ENCODE data around the gene LRRC66. TPM values are rescaled to one million over a fixed set of nuclear protein-coding genes. Genes with fewer than 3 reads are reported as not detected.

LRRC66 gene
- total RNA-seq, 3 donors from 2014 or later (not counting 1 experiment from before 2014, with no cell fraction given) = not detected

GRCh38 chr4:52051615-52052474 is 31.7 kb upstream of the LRRC66 start:
- intact Hi-C loops (cut with micrococcal nuclease) = no loop called here
- H3K4me3 Mint-ChIP-seq = no peak overlapping the region
- 4% methylated on average over 46 of the region's 46 CpGs for WGBS (ENCODE audit: insufficient coverage)
- no peaks in the 10 kb centered on the region for H3K4me1 Mint-ChIP-seq
- Histone ChIP-seq H3K4me1 (ENCODE audit: control insufficient read depth, insufficient read depth, low read length) (peaks cover 7% of the 10 kb centered on the region), H3K9me3 (ENCODE audit: control insufficient read depth, insufficient read depth, low read length) (peaks cover 4% of the 10 kb centered on the region), H3K27ac (ENCODE audit: low read length) (no peak overlapping the region), H3K4me3 (ENCODE audit: low read length) (no peak overlapping the region), H3K36me3 (ENCODE audit: control insufficient read depth, insufficient read depth, low read length) (no peaks in the 10 kb centered on the region), H3K27me3 (ENCODE audit: control insufficient read depth, insufficient read depth, low read length) (peaks cover 17% of the 10 kb centered on the region)
- ATAC-seq (no peak), DNase-seq (no peak)
- peaks cover 0 to 4% of the 10 kb centered on the region in 2 donors for H3K9me3 Mint-ChIP-seq
- no peak overlapping the region for H3K27ac Mint-ChIP-seq
- H3K27me3 Mint-ChIP-seq (ENCODE audit: low read depth in 2 of 2) = peaks cover 38 to 45% of the 10 kb centered on the region in 2 donors
- peaks cover 5% of the 10 kb centered on the region for H3K36me3 Mint-ChIP-seq
- TF ChIP-seq CTCF (IDR thresholded peaks at IDR 0.05) = no peak

GRCh38 chr4:52051213-52051614 is 31.1 kb upstream of the LRRC66 start, which contains the start of gene SPATA18:
Gene SPATA18, plus strand, starts transcription at chr4:52051304. Its CDS starts 401 bp downstream, at chr4:52051705.
- H3K36me3 ChIP-seq (ENCODE audit: control insufficient read depth, insufficient read depth, low read length) = no peaks in the 10 kb centered on the region
- intact Hi-C loops (cut with micrococcal nuclease) = no loop called here
- Mint-ChIP-seq H3K27me3 (ENCODE audit: low read depth in 2 of 2) (peaks cover 37 to 45% of the 10 kb centered on the region in 2 donors), H3K36me3 (peaks cover 5% of the 10 kb centered on the region), H3K9me3 (peaks cover 0 to 4% of the 10 kb centered on the region in 2 donors), H3K4me3 (no peak within 1 kb of the TSS), H3K4me1 (no peaks in the 10 kb centered on the region), H3K27ac (no peak within 1 kb of the TSS)
- WGBS (ENCODE audit: insufficient coverage) = 2% methylated on average over 44 of the region's 44 CpGs
- peaks cover 7% of the 10 kb centered on the region for H3K4me1 ChIP-seq (ENCODE audit: control insufficient read depth, insufficient read depth, low read length)
- peaks cover 4% of the 10 kb centered on the region for H3K9me3 ChIP-seq (ENCODE audit: control insufficient read depth, insufficient read depth, low read length)
- no peak for TF ChIP-seq CTCF (IDR thresholded peaks at IDR 0.05)
- no peak within 1 kb of the TSS for H3K4me3 ChIP-seq (ENCODE audit: low read length)
- peaks cover 17% of the 10 kb centered on the region for H3K27me3 ChIP-seq (ENCODE audit: control insufficient read depth, insufficient read depth, low read length)
- no peak for DNase-seq
- ATAC-seq = no peak
- H3K27ac ChIP-seq (ENCODE audit: low read length) = no peak within 1 kb of the TSS

GRCh38 chr4:52049266-52049665 is 29.1 kb upstream of the LRRC66 start:
- DNase-seq (no peak), ATAC-seq (no peak)
- H3K27ac ChIP-seq (ENCODE audit: low read length) = no peak overlapping the region
- H3K9me3 Mint-ChIP-seq = peaks cover 0 to 4% of the 10 kb centered on the region in 2 donors
- peaks cover 33 to 44% of the 10 kb centered on the region in 2 donors for H3K27me3 Mint-ChIP-seq (ENCODE audit: low read depth in 2 of 2)
- H3K27me3 ChIP-seq (ENCODE audit: control insufficient read depth, insufficient read depth, low read length) = peaks cover 19% of the 10 kb centered on the region
- no peak for TF ChIP-seq CTCF (IDR thresholded peaks at IDR 0.05)
- 73% methylated on average over 5 of the region's 5 CpGs for WGBS (ENCODE audit: insufficient coverage)
- no peaks in the 10 kb centered on the region for H3K4me1 Mint-ChIP-seq
- intact Hi-C loops (cut with micrococcal nuclease) = no loop called here
- no peak overlapping the region for H3K4me3 ChIP-seq (ENCODE audit: low read length)
- no peaks in the 10 kb centered on the region for H3K36me3 ChIP-seq (ENCODE audit: control insufficient read depth, insufficient read depth, low read length)
- H3K4me1 ChIP-seq (ENCODE audit: control insufficient read depth, insufficient read depth, low read length) = peaks cover 7% of the 10 kb centered on the region
- H3K4me3 Mint-ChIP-seq = no peak overlapping the region
- H3K27ac Mint-ChIP-seq = no peak overlapping the region
- H3K9me3 ChIP-seq (ENCODE audit: control insufficient read depth, insufficient read depth, low read length) = peaks cover 4% of the 10 kb centered on the region
- peaks cover 5% of the 10 kb centered on the region for H3K36me3 Mint-ChIP-seq
